ENCODE data around the gene NDE1.
"Not testable (repeated sequence)": the region's sequence is repeated elsewhere in the genome, so short reads cannot be mapped to it uniquely, and the experiment has no call there.

Gene NDE1

GRCh38 chr16:15650019-15650697 lies at the start of gene NDE1:
Gene NDE1, plus strand, starts transcription at chr16:15650245. Its CDS starts 14,534 bp downstream, at chr16:15664779.
- DNase-seq (ENCODE audit: low read depth in 2 of 2) = peak; percentile 58 to 61

- DNase-seq (ENCODE audit: low read depth in 2 of 2) = no peak
Observed at GRCh38 chr16:15601212-15601879, 48.7 kb upstream of the NDE1 start.

- DNase-seq (ENCODE audit: low read depth in 2 of 2) = no peak
Observed at GRCh38 chr16:15602285-15603044, 47.6 kb upstream of the NDE1 start.

GRCh38 chr16:15604460-15605440 lies 45.3 kb upstream of the NDE1 start:
- DNase-seq (ENCODE audit: low read depth in 2 of 2) = no peak

GRCh38 chr16:15605839-15606517 lies 44.1 kb upstream of the NDE1 start:
- no peak for DNase-seq (ENCODE audit: low read depth in 2 of 2)

- no peak for DNase-seq (ENCODE audit: low read depth in 2 of 2)
Observed at GRCh38 chr16:15606518-15607220, 43.4 kb upstream of the NDE1 start.

GRCh38 chr16:15607221-15607699 lies 42.8 kb upstream of the NDE1 start:
- not testable (repeated sequence) for DNase-seq (ENCODE audit: low read depth in 2 of 2)

- DNase-seq (ENCODE audit: low read depth in 2 of 2) = no peak
Observed at GRCh38 chr16:15607700-15608396, 42.2 kb upstream of the NDE1 start.

- DNase-seq (ENCODE audit: low read depth in 2 of 2) = no peak
Observed at GRCh38 chr16:15608398-15609285, 41.4 kb upstream of the NDE1 start.

- DNase-seq (ENCODE audit: low read depth in 2 of 2) = no peak
Observed at GRCh38 chr16:15609286-15609649, 40.8 kb upstream of the NDE1 start.

- no peak for DNase-seq (ENCODE audit: low read depth in 2 of 2)
Observed at GRCh38 chr16:15610369-15610871, 39.6 kb upstream of the NDE1 start.

- DNase-seq (ENCODE audit: low read depth in 2 of 2) = no peak
Observed at GRCh38 chr16:15611610-15612009, 38.4 kb upstream of the NDE1 start.

- DNase-seq (ENCODE audit: low read depth in 2 of 2) = no peak
Observed at GRCh38 chr16:15613676-15614075, 36.4 kb upstream of the NDE1 start.

- DNase-seq (ENCODE audit: low read depth in 2 of 2) = no peak
Observed at GRCh38 chr16:15616012-15616411, 34.0 kb upstream of the NDE1 start.

GRCh38 chr16:15616475-15617165 lies 33.4 kb upstream of the NDE1 start:
- DNase-seq (ENCODE audit: low read depth in 2 of 2) = no peak

- no peak for DNase-seq (ENCODE audit: low read depth in 2 of 2)
Observed at GRCh38 chr16:15617901-15618300, 32.1 kb upstream of the NDE1 start.

GRCh38 chr16:15618392-15618791 lies 31.7 kb upstream of the NDE1 start:
- DNase-seq (ENCODE audit: low read depth in 2 of 2) = peak; percentile 10 to 13
